GM12878 (cell line): ENCODE data around the gene PID1. TPM values are rescaled to one million over a fixed set of nuclear protein-coding genes. Genes with fewer than 3 reads are reported as not detected.

Experiments
- ATAC-seq: fragments of 200-7000 bp; cut with Tn5 transposase; 3 replicates; pipeline ENCODE4 v1.9.1; 2020; ENCODE audit warnings: mild to moderate bottlenecking, moderate library complexity
- BruUV-seq: library from RNA; stranded (reverse); fragments of 400-500 nt; replicated peaks from 2 replicates; lab custom pipeline; 2021; lab: Mats Ljungman, UMichigan
- CTCF ChIA-PET: fragments of 300-600 bp; sonication (Branson Sonifier 250); formaldehyde crosslinking; extraction: SDS; loops from one replicate; lab custom pipeline; 2021; ENCODE audit warnings: inconsistent platforms; lab: Yijun Ruan, JAX
- POLR2A ChIA-PET: fragments of 350-600 bp; formaldehyde crosslinking; extraction: SDS; loops from one replicate; lab custom pipeline; 2021; ENCODE audit warnings: inconsistent platforms; lab: Charles Lee
- RAD21 ChIA-PET: fragments of 300-600 bp; sonication (Branson Sonifier 250); formaldehyde crosslinking; loops from one replicate; lab custom pipeline; 2023; ENCODE audit warnings: antibody characterized with exemption; ENCODE audit not compliant: unreplicated experiment; lab: Charles Lee
- SMC1A ChIA-PET: fragments of 300-600 bp; sonication (Branson Sonifier 250); formaldehyde crosslinking; loops from one replicate; lab custom pipeline; 2023; ENCODE audit not compliant: unreplicated experiment, uncharacterized antibody; lab: Charles Lee
- DNase-seq: peaks from one replicate; pipeline ENCODE4 v3.0.0-alpha.2; 2011; ENCODE audit warnings: low read depth, low spot score
- FAIRE-seq: peaks from 3 replicates; lab custom pipeline; 2011; peaks lifted over from hg19 to GRCh38; lab: Jason Lieb, UNC
- H2AFZ ChIP-seq: 2 replicates; pipeline ENCODE4 v1.6.0; 2011; ENCODE audit warnings: low read depth, low read length, control low read depth; ENCODE audit not compliant: control insufficient read depth
- H3K27ac ChIP-seq: 2 replicates; pipeline ENCODE4 v1.5.1; 2011; ENCODE audit warnings: control low read depth; ENCODE audit not compliant: control insufficient read depth, insufficient read depth
- H3K27me3 ChIP-seq, 2 experiments: replicated peaks in 1 of 2; 2 replicates each; pipeline versions ENCODE4 v1.6.0 to v1.6.1; 2011; ENCODE audit warnings: low read length in 1 of 2; ENCODE audit not compliant: control insufficient read depth in 2 of 2, insufficient read depth in 2 of 2
- H3K36me3 ChIP-seq, 2 experiments: 2 replicates each; pipeline ENCODE4 v1.5.1; 2011; ENCODE audit warnings: low read length in 1 of 2; ENCODE audit not compliant: control insufficient read depth in 2 of 2, insufficient read depth in 2 of 2
- H3K4me1 ChIP-seq: 2 replicates; pipeline ENCODE4 v1.6.1; 2011; ENCODE audit warnings: mild to moderate bottlenecking, low read length, moderate library complexity, mixed read lengths; ENCODE audit not compliant: control insufficient read depth, insufficient read depth
- H3K4me2 ChIP-seq: 2 replicates; pipeline ENCODE4 v1.6.0; 2011; ENCODE audit warnings: control low read depth; ENCODE audit not compliant: control insufficient read depth, insufficient read depth
- H3K4me3 ChIP-seq: fragments of 200-600 bp; sonication (generic); 2 replicates; pipeline ENCODE4 v1.5.1; 2016
- H3K79me2 ChIP-seq: 2 replicates; pipeline ENCODE4 v1.6.0; 2011; ENCODE audit warnings: low read length; ENCODE audit not compliant: control insufficient read depth, insufficient read depth
- H3K9ac ChIP-seq: 2 replicates; pipeline ENCODE4 v1.8.0; 2011; ENCODE audit warnings: low read length, control low read depth, mixed read lengths; ENCODE audit not compliant: control insufficient read depth, insufficient read depth
- H3K9me3 ChIP-seq: replicated peaks from 3 replicates; pipeline ENCODE4 v1.5.1; 2011; ENCODE audit warnings: mild to moderate bottlenecking, low read length; ENCODE audit not compliant: control insufficient read depth, insufficient read depth
- H4K20me1 ChIP-seq: 2 replicates; pipeline ENCODE4 v1.6.0; 2011; ENCODE audit not compliant: control insufficient read depth, insufficient read depth
- ATF3 ChIP-seq: IDR thresholded peaks from 2 replicates; pipeline ENCODE4 v1.6.1; 2011; ENCODE audit warnings: low read depth, mild to moderate bottlenecking, low read length, moderate library complexity, borderline replicate concordance; ENCODE audit errors: extremely low read depth
- CEBPB ChIP-seq, 2 experiments: fragments of 150-350 bp in 1 of 2; IDR thresholded peaks; 2 replicates each; pipeline ENCODE4 v1.6.1; 2012 to 2014; ENCODE audit warnings: low read depth in 2 of 2, low read length in 2 of 2, borderline replicate concordance in 1 of 2, inconsistent platforms in 1 of 2
- CHD2 ChIP-seq: IDR thresholded peaks from 2 replicates; pipeline ENCODE4 v1.6.1; 2011; ENCODE audit warnings: low read depth, low read length, improper control_type of control experiment, borderline replicate concordance
- FOS ChIP-seq: IDR thresholded peaks from 3 replicates; pipeline ENCODE4 v1.6.1; 2011; ENCODE audit warnings: borderline replicate concordance; ENCODE audit not compliant: insufficient read length; ENCODE audit errors: extremely low read depth
- HCFC1 ChIP-seq: fragments of 150-350 bp; IDR thresholded peaks from 2 replicates; pipeline ENCODE4 v1.6.1; 2014; ENCODE audit warnings: low read length
- HDGF ChIP-seq: fragments of 450-650 bp; IDR thresholded peaks from 2 replicates; pipeline ENCODE4 v1.6.1; 2016; ENCODE audit warnings: antibody characterized with exemption
- JUND ChIP-seq: IDR thresholded peaks from 2 replicates; pipeline ENCODE4 v1.6.1; 2012; ENCODE audit warnings: low read depth, mild to moderate bottlenecking, low read length, improper control_type of control experiment, moderate library complexity
- PAX8 ChIP-seq: fragments of 450-650 bp; IDR thresholded peaks from 2 replicates; pipeline ENCODE4 v1.6.1; 2017; ENCODE audit warnings: mild to moderate bottlenecking, moderate library complexity
- RB1 ChIP-seq: fragments of 450-650 bp; formaldehyde crosslinking; IDR thresholded peaks from 2 replicates; pipeline ENCODE4 v1.6.1; 2017; ENCODE audit warnings: mild to moderate bottlenecking, borderline replicate concordance
- REST ChIP-seq: IDR thresholded peaks from 2 replicates; pipeline ENCODE4 v1.6.1; 2012; ENCODE audit warnings: mild to moderate bottlenecking, low read depth, low read length
- RUNX3 ChIP-seq: IDR thresholded peaks from 2 replicates; pipeline ENCODE4 v1.6.1; 2012; ENCODE audit warnings: low read length, inconsistent platforms
- SIN3A ChIP-seq: IDR thresholded peaks from 2 replicates; pipeline ENCODE4 v1.6.1; 2012; ENCODE audit warnings: low read depth, low read length, improper control_type of control experiment
- ZNF217 ChIP-seq: fragments of 450-650 bp; IDR thresholded peaks from 2 replicates; pipeline ENCODE4 v1.6.1; 2017; ENCODE audit warnings: antibody characterized with exemption, mild to moderate bottlenecking
- ZNF274 ChIP-seq: IDR thresholded peaks from one replicate; pipeline ENCODE4 v1.8.0; 2011; ENCODE audit not compliant: insufficient read length, insufficient read depth
- ZNF384 ChIP-seq: IDR thresholded peaks from 2 replicates; pipeline ENCODE4 v1.6.1; 2012; ENCODE audit warnings: low read depth, mild to moderate bottlenecking, low read length, improper control_type of control experiment, borderline replicate concordance
- ZNF622 ChIP-seq: fragments of 450-650 bp; IDR thresholded peaks from 2 replicates; pipeline ENCODE4 v1.6.1; 2017; ENCODE audit warnings: mild to moderate bottlenecking, inconsistent platforms
- ZZZ3 ChIP-seq: IDR thresholded peaks from 2 replicates; pipeline ENCODE4 v1.6.1; 2011; ENCODE audit warnings: low read depth; ENCODE audit not compliant: control insufficient read depth, insufficient read length
- WGBS: methylation state at CpG from one replicate; pipeline ENCODE4 v1.1.6; 2016; ENCODE audit warnings: low lambda C conversion rate; ENCODE audit not compliant: insufficient replicate concordance, insufficient coverage; ENCODE audit errors: missing lambda C conversion rate; 5-methylcytosine and 5-hydroxymethylcytosine counted together
- in situ Hi-C: fragments of 300-500 bp; cut with MboI; formaldehyde crosslinking; loops from 9 replicates; pipeline ENCODE4 v1.14.3; 2018; ENCODE audit warnings: mixed read lengths
- intact Hi-C: fragments of 100-400 bp; cut with micrococcal nuclease; formaldehyde crosslinking; loops from one replicate; pipeline ENCODE4 v1.14.2; 2022; ENCODE audit not compliant: unreplicated experiment
- polyA plus RNA-seq, 11 experiments: library from polyadenylated mRNA; depleted of rRNA in 4 of 11; unstranded in 6 of 11; stranded (reverse) in 5 of 11; fragments of >200 nt; fragmentation: Nextera tagmentation in 4 of 11; fragmentation: Illumina TruSeq in 1 of 11; extraction: Ambion mirVana in 4 of 11; extraction: Trizol in 1 of 11; gene quantifications; 1 replicate in 1 of 11; 2 replicates in 10 of 11; pipeline versions ENCODE4 v1.2.1 to v1.2.3, GENCODE V29; 2011 to 2016; ENCODE audit warnings: inconsistent platforms in 2 of 11, missing spikeins in 2 of 11, low read depth in 1 of 11
- total RNA-seq, 4 experiments: library from RNA; depleted of rRNA in 3 of 4; stranded (reverse); fragments of >200 nt in 3 of 4; fragmentation: Illumina TruSeq in 1 of 4; extraction: Trizol in 1 of 4; gene quantifications; 2 replicates each; pipeline versions ENCODE4 v1.2.1 to v1.2.3, GENCODE V29; 2013 to 2021

The PID1 gene
- total and polyA plus RNA-seq, 10 of the 15 experiments (the other 5 are each of a cell fraction or from before 2014, with no cell fraction given), result not detected

- SMC1A ChIA-PET, result no interaction called here
- Histone ChIP-seq H3K27ac (no peak overlapping the region), H3K9me3 (no peaks in the 10 kb centered on the region), H3K4me2 (no peak overlapping the region), H3K4me1 (no peaks in the 10 kb centered on the region), H3K36me3 (no peaks in the 10 kb centered on the region), H3K9ac (no peak overlapping the region), H3K4me3 (no peak overlapping the region), H3K27me3 (no peaks in the 10 kb centered on the region), H2AFZ (no peak overlapping the region), H4K20me1 (no peaks in the 10 kb centered on the region), H3K79me2 (no peaks in the 10 kb centered on the region)
- intact Hi-C loops (no loop called here), in situ Hi-C loops (no loop called here)
- CTCF ChIA-PET, result interaction anchor here (0.8 kb wide), 1 partner anchor 10 kb away, joined by 3 read pairs; no protein-coding TSS in a partner anchor
- FAIRE-seq (no peak), ATAC-seq (no peak), DNase-seq (no peak)
- BruUV-seq, result no TSS peak
- POLR2A ChIA-PET, result no interaction called here
- WGBS, result 89% methylated on average over 1 of the region's 1 CpG
- no peak for TF ChIP-seq ZNF622
- no peak for TF ChIP-seq ZNF384
- TF ChIP-seq RB1, result no peak
- no peak for TF ChIP-seq RUNX3
- TF ChIP-seq JUND, result no peak
- no peak for TF ChIP-seq CEBPB (IDR thresholded peaks at IDR 0.05; ENCODE audit: borderline replicate concordance in 1 of 2, low read depth in 2 of 2, low read length in 2 of 2)
- TF ChIP-seq HDGF, result no peak
- no peak for TF ChIP-seq HCFC1
- RAD21 ChIA-PET, result no interaction called here
Observed at GRCh38 chr2:229095472-229095871, 175.6 kb downstream of the PID1 start.

GRCh38 chr2:229090225-229090624, 180.9 kb downstream of the PID1 start:
- RAD21 ChIA-PET, result no interaction called here
- no peaks in the 10 kb centered on the region for H3K4me1 ChIP-seq
- POLR2A ChIA-PET, result no interaction called here
- H3K4me3 ChIP-seq, result no peak overlapping the region
- CTCF ChIA-PET, result no interaction called here
- no peak overlapping the region for H3K4me2 ChIP-seq
- H3K36me3 ChIP-seq, result no peaks in the 10 kb centered on the region
- H4K20me1 ChIP-seq, result no peaks in the 10 kb centered on the region
- BruUV-seq, result no TSS peak
- H2AFZ ChIP-seq, result no peak overlapping the region
- no peaks in the 10 kb centered on the region for H3K27me3 ChIP-seq
- no peaks in the 10 kb centered on the region for H3K79me2 ChIP-seq
- no peak overlapping the region for H3K9ac ChIP-seq
- in situ Hi-C loops (no loop called here), intact Hi-C loops (no loop called here)
- no peaks in the 10 kb centered on the region for H3K9me3 ChIP-seq
- SMC1A ChIA-PET, result no interaction called here
- ATAC-seq (no peak), DNase-seq (no peak), FAIRE-seq (no peak)
- no peak overlapping the region for H3K27ac ChIP-seq
- 4% methylated on average over 2 of the region's 2 CpGs for WGBS
- TF ChIP-seq CHD2 (no peak), SIN3A (no peak), RUNX3 (no peak), ZNF217 (no peak), ZNF274 (no peak), ZZZ3 (no peak), FOS (no peak), PAX8 (no peak), REST (no peak), ATF3 (no peak)
